IMR-90 (cell line): ENCODE data around the gene SLC4A9. TPM values are rescaled to one million over a fixed set of nuclear protein-coding genes. Genes with fewer than 3 reads are reported as not detected.

Source experiments
- ATAC-seq: fragments of 200-7000 bp; cut with Tn5 transposase; 2 replicates; pipeline ENCODE4 v1.9.1; 2020; ENCODE audit warnings: low read depth, mild to moderate bottlenecking, moderate library complexity
- BruUV-seq: library from RNA; stranded (reverse); fragments of 400-500 nt; replicated peaks from 2 replicates; lab custom pipeline; 2021; lab: Mats Ljungman, UMichigan
- CTCF ChIA-PET: fragments of 300-600 bp; formaldehyde crosslinking; extraction: SDS; loops from one replicate; lab custom pipeline; 2021; ENCODE audit warnings: antibody characterized with exemption; lab: Yijun Ruan, JAX
- POLR2A ChIA-PET: fragments of 300-600 bp; sonication (Branson Sonifier 250); formaldehyde crosslinking; loops from one replicate; lab custom pipeline; 2022; ENCODE audit warnings: antibody characterized with exemption; ENCODE audit not compliant: unreplicated experiment; lab: Charles Lee
- DNase-seq: peaks from one replicate; pipeline ENCODE4 v3.0.0; 2013
- H2AFZ ChIP-seq: replicated peaks from 2 replicates; pipeline ENCODE3; 2013; ENCODE audit warnings: low read length, mild to moderate bottlenecking; ENCODE audit not compliant: poor library complexity
- H2AK5ac ChIP-seq: 2 replicates; pipeline ENCODE4 v1.6.1; 2013; ENCODE audit warnings: low read depth, low read length, inconsistent platforms
- H2AK9ac ChIP-seq: replicated peaks from 2 replicates; pipeline ENCODE3; 2013; ENCODE audit warnings: mild to moderate bottlenecking, low read depth, low read length, moderate library complexity; ENCODE audit not compliant: poor library complexity
- H2BK120ac ChIP-seq: 2 replicates; pipeline ENCODE4 v1.6.1; 2013; ENCODE audit warnings: low read depth, low read length, inconsistent platforms
- H2BK15ac ChIP-seq: 3 replicates; pipeline ENCODE4 v1.6.1; 2013; ENCODE audit warnings: low read depth, low read length, inconsistent platforms
- H2BK20ac ChIP-seq: 2 replicates; pipeline ENCODE4 v1.6.1; 2013; ENCODE audit warnings: low read depth, mild to moderate bottlenecking, inconsistent platforms, low read length, moderate library complexity
- H2BK5ac ChIP-seq: 2 replicates; pipeline ENCODE4 v1.6.1; 2013; ENCODE audit warnings: mild to moderate bottlenecking, low read depth, low read length, inconsistent platforms; ENCODE audit not compliant: poor library complexity, severe bottlenecking
- H3K14ac ChIP-seq: replicated peaks from 2 replicates; pipeline ENCODE4 v1.6.1; 2013; ENCODE audit warnings: low read depth, low read length, inconsistent platforms
- H3K18ac ChIP-seq: 2 replicates; pipeline ENCODE4 v1.6.1; 2013; ENCODE audit warnings: low read depth, low read length, control low read depth
- H3K23ac ChIP-seq: 2 replicates; pipeline ENCODE4 v1.6.1; 2013; ENCODE audit warnings: low read depth, low read length, inconsistent platforms
- H3K27ac ChIP-seq: 2 replicates; pipeline ENCODE4 v1.5.1; 2013; ENCODE audit warnings: mild to moderate bottlenecking, control low read depth, low read length; ENCODE audit not compliant: insufficient read depth
- H3K27me3 ChIP-seq: 2 replicates; pipeline ENCODE4 v1.6.1; 2013; ENCODE audit warnings: low read length; ENCODE audit not compliant: control insufficient read depth, insufficient read depth
- H3K36me3 ChIP-seq: 2 replicates; pipeline ENCODE4 v1.6.1; 2013; ENCODE audit warnings: low read length, mixed read lengths; ENCODE audit not compliant: control insufficient read depth, insufficient read depth
- H3K4ac ChIP-seq: 2 replicates; pipeline ENCODE4 v1.6.1; 2013; ENCODE audit warnings: low read depth, low read length, inconsistent platforms
- H3K4me1 ChIP-seq: 2 replicates; pipeline ENCODE4 v1.6.1; 2013; ENCODE audit warnings: low read length, mixed read lengths; ENCODE audit not compliant: control insufficient read depth, insufficient read depth
- H3K4me2 ChIP-seq: 2 replicates; pipeline ENCODE4 v1.6.1; 2013; ENCODE audit warnings: low read depth, mild to moderate bottlenecking, control low read depth, low read length, moderate library complexity
- H3K4me3 ChIP-seq: 2 replicates; pipeline ENCODE4 v1.5.1; 2013; ENCODE audit warnings: low read depth, mild to moderate bottlenecking, control low read depth, low read length, moderate library complexity; ENCODE audit not compliant: insufficient read depth
- H3K56ac ChIP-seq: 2 replicates; pipeline ENCODE4 v1.6.1; 2013; ENCODE audit warnings: low read length, inconsistent platforms; ENCODE audit not compliant: insufficient read depth; ENCODE audit errors: extremely low read depth
- H3K79me1 ChIP-seq, 2 experiments: 2 replicates each; pipeline ENCODE4 v1.6.1; 2013; ENCODE audit warnings: low read length in 2 of 2, inconsistent platforms in 1 of 2, low read depth in 1 of 2
- H3K9ac ChIP-seq: 2 replicates; pipeline ENCODE4 v1.6.1; 2013; ENCODE audit warnings: low read depth, low read length, control low read depth
- H3K9me1 ChIP-seq: 2 replicates; pipeline ENCODE4 v1.6.1; 2013; ENCODE audit warnings: low read length, inconsistent platforms; ENCODE audit not compliant: insufficient read depth
- H3K9me3 ChIP-seq: 2 replicates; pipeline ENCODE4 v1.6.1; 2013; ENCODE audit warnings: low read length; ENCODE audit not compliant: control insufficient read depth, insufficient read depth
- H4K20me1 ChIP-seq: 2 replicates; pipeline ENCODE4 v1.6.1; 2013; ENCODE audit warnings: low read length, inconsistent platforms; ENCODE audit not compliant: insufficient read depth
- H4K5ac ChIP-seq: 2 replicates; pipeline ENCODE4 v1.6.1; 2013; ENCODE audit warnings: mild to moderate bottlenecking, low read depth, low read length, control low read depth
- H4K8ac ChIP-seq, 2 experiments: 2 replicates each; pipeline ENCODE4 v1.6.1; 2013; ENCODE audit warnings: low read depth in 2 of 2, low read length in 2 of 2, control low read depth in 1 of 2, inconsistent platforms in 1 of 2
- H4K91ac ChIP-seq: 2 replicates; pipeline ENCODE4 v1.6.1; 2013; ENCODE audit warnings: low read depth, low read length, inconsistent platforms; ENCODE audit not compliant: insufficient read depth
- BHLHE40 ChIP-seq: fragments of 150-350 bp; IDR thresholded peaks from 2 replicates; pipeline ENCODE4 v1.6.1; 2016; ENCODE audit warnings: mild to moderate bottlenecking, low read depth, low read length
- CEBPB ChIP-seq: IDR thresholded peaks from 2 replicates; pipeline ENCODE4 v1.6.1; 2012; ENCODE audit warnings: low read depth, low read length, improper control_type of control experiment
- CHD1 ChIP-seq: IDR thresholded peaks from 2 replicates; pipeline ENCODE4 v1.6.1; 2012; ENCODE audit warnings: low read depth, low read length, improper control_type of control experiment
- CTCF ChIP-seq: conservative IDR thresholded peaks from 2 replicates; pipeline ENCODE4 v1.5.1; 2012; ENCODE audit warnings: mild to moderate bottlenecking, low read depth, low read length, improper control_type of control experiment
- FOS ChIP-seq: fragments of 150-350 bp; IDR thresholded peaks from 2 replicates; pipeline ENCODE4 v1.6.1; 2016; ENCODE audit warnings: low read depth, low read length
- MAZ ChIP-seq: IDR thresholded peaks from 2 replicates; pipeline ENCODE4 v1.6.1; 2012; ENCODE audit warnings: low read depth, mild to moderate bottlenecking, low read length, improper control_type of control experiment, moderate library complexity, borderline replicate concordance
- MXI1 ChIP-seq: IDR thresholded peaks from 2 replicates; pipeline ENCODE4 v1.6.1; 2012; ENCODE audit warnings: low read depth, mild to moderate bottlenecking, low read length, moderate library complexity, borderline replicate concordance
- POLR2A ChIP-seq: IDR thresholded peaks from 2 replicates; pipeline ENCODE4 v1.6.1; 2012; ENCODE audit warnings: mild to moderate bottlenecking, low read depth, low read length
- RAD21 ChIP-seq: IDR thresholded peaks from 2 replicates; pipeline ENCODE4 v1.6.1; 2012; ENCODE audit warnings: low read length, improper control_type of control experiment
- RCOR1 ChIP-seq: IDR thresholded peaks from 2 replicates; pipeline ENCODE4 v1.6.1; 2012; ENCODE audit warnings: mild to moderate bottlenecking, low read length, improper control_type of control experiment; ENCODE audit not compliant: insufficient replicate concordance
- RFX5 ChIP-seq: IDR thresholded peaks from 2 replicates; pipeline ENCODE4 v1.8.0; 2012; ENCODE audit warnings: low read depth, mild to moderate bottlenecking, low read length, moderate library complexity
- WGBS, 2 experiments: methylation state at CpG; one replicate each; pipeline versions ENCODE4 v1.1.5 to v1.1.7; 2013; ENCODE audit warnings: missing lambda C conversion rate in 2 of 2; ENCODE audit not compliant: insufficient read length in 1 of 2; ENCODE audit errors: extremely low coverage in 2 of 2; 5-methylcytosine and 5-hydroxymethylcytosine counted together
- dilution Hi-C: fragments of 300-500 bp; cut with HindIII; formaldehyde crosslinking; loops from one replicate; pipeline ENCODE4 v1.14.3; 2018; ENCODE audit warnings: low sequenced_read_pairs; ENCODE audit not compliant: unreplicated experiment
- in situ Hi-C: fragments of 300-500 bp; cut with MboI; formaldehyde crosslinking; loops from 3 replicates; pipeline ENCODE4 v1.14.3; 2019; ENCODE audit warnings: low sequenced_read_pairs, inconsistent platforms, mixed read lengths
- intact Hi-C: fragments of 100-400 bp; cut with micrococcal nuclease; formaldehyde crosslinking; loops from 2 replicates; pipeline ENCODE4 v1.10.0; 2022
- polyA plus RNA-seq, 3 experiments: library from polyadenylated mRNA; depleted of rRNA; stranded (reverse); fragments of >200 nt; gene quantifications; 2 replicates each; pipeline ENCODE4 v1.2.3, GENCODE V29; 2012; ENCODE audit warnings: low replicate concordance in 1 of 3
- total RNA-seq: library from RNA; depleted of rRNA; stranded (reverse); fragments of >200 nt; gene quantifications from 2 replicates; pipeline ENCODE4 v1.2.3, GENCODE V29; 2012
- TF ChIP-seq, protein P1 (sequence below): fragments of 150-350 bp; IDR thresholded peaks from 2 replicates; pipeline ENCODE4 v1.6.1; 2016; ENCODE audit warnings: low read depth, mild to moderate bottlenecking, low read length, moderate library complexity, borderline replicate concordance
- TF ChIP-seq, protein P2 (sequence below): fragments of 150-350 bp; IDR thresholded peaks from 2 replicates; pipeline ENCODE4 v1.6.1; 2017; ENCODE audit warnings: mild to moderate bottlenecking, antibody characterized with exemption, low read length, low read depth

Gene SLC4A9
- total and polyA plus RNA-seq, 2 of the 4 experiments (the other 2 are of a cell fraction): not detected

- no peak overlapping the region for H2BK120ac ChIP-seq
- H4K5ac ChIP-seq: no peak overlapping the region
- H2BK15ac ChIP-seq: no peak overlapping the region
- no peak overlapping the region for H3K23ac ChIP-seq
- no peak overlapping the region for H3K27ac ChIP-seq
- no TSS peak for BruUV-seq
- H4K8ac ChIP-seq: no peak overlapping the region
- no peak overlapping the region for H4K91ac ChIP-seq
- no peaks in the 10 kb centered on the region for H3K9me3 ChIP-seq
- in situ Hi-C loops: no loop called here
- no peaks in the 10 kb centered on the region for H3K9me1 ChIP-seq
- CTCF ChIA-PET: no interaction called here
- no peaks in the 10 kb centered on the region for H3K27me3 ChIP-seq
- no peak overlapping the region for H2BK5ac ChIP-seq
- DNase-seq: no peak
- TF ChIP-seq BHLHE40 (no peak), FOS (no peak), RFX5 (no peak), MAZ (no peak), POLR2A (no peak), CTCF (no peak), RAD21 (no peak), CHD1 (no peak), CEBPB (no peak), RCOR1 (no peak), MXI1 (no peak)
- TF ChIP-seq, protein P1, sequence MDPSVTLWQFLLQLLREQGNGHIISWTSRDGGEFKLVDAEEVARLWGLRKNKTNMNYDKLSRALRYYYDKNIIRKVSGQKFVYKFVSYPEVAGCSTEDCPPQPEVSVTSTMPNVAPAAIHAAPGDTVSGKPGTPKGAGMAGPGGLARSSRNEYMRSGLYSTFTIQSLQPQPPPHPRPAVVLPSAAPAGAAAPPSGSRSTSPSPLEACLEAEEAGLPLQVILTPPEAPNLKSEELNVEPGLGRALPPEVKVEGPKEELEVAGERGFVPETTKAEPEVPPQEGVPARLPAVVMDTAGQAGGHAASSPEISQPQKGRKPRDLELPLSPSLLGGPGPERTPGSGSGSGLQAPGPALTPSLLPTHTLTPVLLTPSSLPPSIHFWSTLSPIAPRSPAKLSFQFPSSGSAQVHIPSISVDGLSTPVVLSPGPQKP: no peak
- TF ChIP-seq, protein P2, sequence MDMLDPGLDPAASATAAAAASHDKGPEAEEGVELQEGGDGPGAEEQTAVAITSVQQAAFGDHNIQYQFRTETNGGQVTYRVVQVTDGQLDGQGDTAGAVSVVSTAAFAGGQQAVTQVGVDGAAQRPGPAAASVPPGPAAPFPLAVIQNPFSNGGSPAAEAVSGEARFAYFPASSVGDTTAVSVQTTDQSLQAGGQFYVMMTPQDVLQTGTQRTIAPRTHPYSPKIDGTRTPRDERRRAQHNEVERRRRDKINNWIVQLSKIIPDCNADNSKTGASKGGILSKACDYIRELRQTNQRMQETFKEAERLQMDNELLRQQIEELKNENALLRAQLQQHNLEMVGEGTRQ: no peak
- H3K4me1 ChIP-seq: no peaks in the 10 kb centered on the region
- H2AFZ ChIP-seq: no peak overlapping the region
- no peak overlapping the region for H2AK5ac ChIP-seq
- dilution Hi-C loops: no loop called here
- no peak overlapping the region for H3K14ac ChIP-seq
- H3K56ac ChIP-seq: no peak overlapping the region
- H3K4ac ChIP-seq: no peak overlapping the region
- ATAC-seq: no peak
- H3K79me1 ChIP-seq: no peaks in the 10 kb centered on the region
- no CpG with 5 or more reads among the region's 4 CpGs for WGBS, 2 experiments
- intact Hi-C loops: no loop called here
- no peak overlapping the region for H2AK9ac ChIP-seq
- H2BK20ac ChIP-seq: no peak overlapping the region
- H4K20me1 ChIP-seq: no peaks in the 10 kb centered on the region
- H3K4me2 ChIP-seq: no peak overlapping the region
- no peak overlapping the region for H3K9ac ChIP-seq
- POLR2A ChIA-PET: no interaction called here
- H3K36me3 ChIP-seq: no peaks in the 10 kb centered on the region
- H3K4me3 ChIP-seq: no peak overlapping the region
- H3K18ac ChIP-seq: no peak overlapping the region
Observed at GRCh38 chr5:140381351-140381750, 21.4 kb downstream of the SLC4A9 start.
